GM12878 (cell line): ENCODE results near the gene SLC13A4.

ENCODE experiments used
- BRCA1 ChIP-seq: IDR thresholded peaks from 2 replicates; pipeline ENCODE4 v1.6.1; 2011; ENCODE audit warnings: low read depth, low read length, improper control_type of control experiment
- EP300 ChIP-seq, 2 experiments: fragments of 150-350 bp in 1 of 2; IDR thresholded peaks; 2 replicates each; pipeline ENCODE4 v1.6.1; 2011 to 2012; ENCODE audit warnings: low read depth in 2 of 2, low read length in 2 of 2, borderline replicate concordance in 1 of 2, improper control_type of control experiment in 1 of 2, inconsistent platforms in 1 of 2; ENCODE audit not compliant: control insufficient read depth in 1 of 2
- LARP7 ChIP-seq: fragments of 450-650 bp; IDR thresholded peaks from 2 replicates; pipeline ENCODE4 v1.6.1; 2017; ENCODE audit warnings: mild to moderate bottlenecking
- MYC ChIP-seq: IDR thresholded peaks from 2 replicates; pipeline ENCODE4 v1.6.1; 2011; ENCODE audit warnings: mild to moderate bottlenecking, low read length, moderate library complexity, inconsistent platforms; ENCODE audit not compliant: insufficient read depth, insufficient replicate concordance, insufficient read length, severe bottlenecking
- POLR2A ChIP-seq: IDR thresholded peaks from 2 replicates; pipeline ENCODE4 v1.6.1; 2011; ENCODE audit warnings: low read depth, mild to moderate bottlenecking, low read length
- POLR2AphosphoS5 ChIP-seq: IDR thresholded peaks from 2 replicates; pipeline ENCODE4 v1.6.1; 2011; ENCODE audit warnings: mild to moderate bottlenecking, low read length, inconsistent platforms
- SIX5 ChIP-seq: IDR thresholded peaks from 2 replicates; pipeline ENCODE4 v1.6.1; 2011; ENCODE audit warnings: mild to moderate bottlenecking, low read depth, low read length, moderate library complexity; ENCODE audit not compliant: severe bottlenecking
- TAF1 ChIP-seq: IDR thresholded peaks from 2 replicates; pipeline ENCODE4 v1.6.1; 2011; ENCODE audit warnings: mild to moderate bottlenecking, low read depth, low read length, borderline replicate concordance
- TCF12 ChIP-seq: IDR thresholded peaks from 2 replicates; pipeline ENCODE4 v1.6.1; 2011; ENCODE audit warnings: low read depth, mild to moderate bottlenecking, low read length
- ZNF24 ChIP-seq: fragments of 450-650 bp; IDR thresholded peaks from 2 replicates; pipeline ENCODE4 v1.6.1; 2017; ENCODE audit warnings: antibody characterized with exemption, mild to moderate bottlenecking
- TF ChIP-seq, protein P1 (sequence below), 3 experiments: IDR thresholded peaks in 2 of 3; conservative IDR thresholded peaks in 1 of 3; 2 replicates each; pipeline ENCODE4 v1.5.1; 2011; ENCODE audit warnings: low read depth in 3 of 3, low read length in 3 of 3, mild to moderate bottlenecking in 3 of 3, control low read depth in 2 of 3, moderate library complexity in 2 of 3, inconsistent platforms in 1 of 3, mixed read lengths in 1 of 3; ENCODE audit not compliant: control insufficient read depth in 2 of 3, insufficient read depth in 1 of 3; ENCODE audit errors: extremely low read depth in 1 of 3

DNA sequence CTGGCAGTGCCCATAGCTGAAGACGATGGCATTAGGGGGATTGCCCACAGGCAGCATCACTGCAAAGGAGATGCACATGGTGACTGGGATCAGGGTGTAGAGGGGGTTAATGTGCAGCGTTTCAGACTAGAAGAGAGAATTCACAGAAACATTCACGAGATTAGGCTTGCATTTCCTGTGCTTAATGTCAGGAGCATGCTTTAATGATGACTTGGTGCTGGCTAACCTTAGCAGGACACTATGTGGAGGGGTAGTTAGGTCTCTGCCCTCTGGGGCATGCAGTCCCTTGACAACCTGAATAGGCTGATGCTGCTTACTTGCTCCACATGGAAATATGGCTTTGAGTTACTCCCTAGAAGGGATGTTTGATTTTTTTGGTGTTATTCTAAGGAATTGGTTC lies 43.9 kb downstream of the SLC13A4 start:
- TF ChIP-seq, protein P1, sequence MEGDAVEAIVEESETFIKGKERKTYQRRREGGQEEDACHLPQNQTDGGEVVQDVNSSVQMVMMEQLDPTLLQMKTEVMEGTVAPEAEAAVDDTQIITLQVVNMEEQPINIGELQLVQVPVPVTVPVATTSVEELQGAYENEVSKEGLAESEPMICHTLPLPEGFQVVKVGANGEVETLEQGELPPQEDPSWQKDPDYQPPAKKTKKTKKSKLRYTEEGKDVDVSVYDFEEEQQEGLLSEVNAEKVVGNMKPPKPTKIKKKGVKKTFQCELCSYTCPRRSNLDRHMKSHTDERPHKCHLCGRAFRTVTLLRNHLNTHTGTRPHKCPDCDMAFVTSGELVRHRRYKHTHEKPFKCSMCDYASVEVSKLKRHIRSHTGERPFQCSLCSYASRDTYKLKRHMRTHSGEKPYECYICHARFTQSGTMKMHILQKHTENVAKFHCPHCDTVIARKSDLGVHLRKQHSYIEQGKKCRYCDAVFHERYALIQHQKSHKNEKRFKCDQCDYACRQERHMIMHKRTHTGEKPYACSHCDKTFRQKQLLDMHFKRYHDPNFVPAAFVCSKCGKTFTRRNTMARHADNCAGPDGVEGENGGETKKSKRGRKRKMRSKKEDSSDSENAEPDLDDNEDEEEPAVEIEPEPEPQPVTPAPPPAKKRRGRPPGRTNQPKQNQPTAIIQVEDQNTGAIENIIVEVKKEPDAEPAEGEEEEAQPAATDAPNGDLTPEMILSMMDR (IDR thresholded peaks at IDR 0.05 in 2 of 3, conservative IDR thresholded peaks at IDR 0.05 in 1 of 3; ENCODE audit: control insufficient read depth in 2 of 3, extremely low read depth in 1 of 3, insufficient read depth in 1 of 3, low read depth in 3 of 3, low read length in 3 of 3), result no peak
- no peak for TF ChIP-seq POLR2A
- TF ChIP-seq MYC, result no peak
- no peak for TF ChIP-seq LARP7
- TF ChIP-seq SIX5, result no peak
- no peak for TF ChIP-seq EP300 (IDR thresholded peaks at IDR 0.05; ENCODE audit: borderline replicate concordance in 1 of 2, control insufficient read depth in 1 of 2, low read depth in 2 of 2, low read length in 2 of 2)
- no peak for TF ChIP-seq BRCA1
- no peak for TF ChIP-seq ZNF24
- TF ChIP-seq TCF12, result no peak
- no peak for TF ChIP-seq POLR2AphosphoS5
- TF ChIP-seq TAF1, result no peak
